ENCODE data around the gene TNK2.

- no peak for TF ChIP-seq REST (IDR thresholded peaks at IDR 0.05; ENCODE audit: insufficient read depth in 1 of 2, low read depth in 2 of 2, low read length in 2 of 2)
- no peak for TF ChIP-seq POLR2AphosphoS5 (IDR thresholded peaks at IDR 0.05; ENCODE audit: low read depth, low read length)
- no peak for TF ChIP-seq SIN3A (IDR thresholded peaks at IDR 0.05; ENCODE audit: borderline replicate concordance, insufficient read depth, low read length)
Measured at GRCh38 chr3:195956577-195956976, 48.2 kb upstream of the TNK2 start.

Data from PFSK-1 (cell line).